ENCODE measurements around the gene TTF2.
"Not testable (repeated sequence)": the region's sequence is repeated elsewhere in the genome, so short reads cannot be mapped to it uniquely, and the experiment has no call there.

The TTF2 gene

DNA sequence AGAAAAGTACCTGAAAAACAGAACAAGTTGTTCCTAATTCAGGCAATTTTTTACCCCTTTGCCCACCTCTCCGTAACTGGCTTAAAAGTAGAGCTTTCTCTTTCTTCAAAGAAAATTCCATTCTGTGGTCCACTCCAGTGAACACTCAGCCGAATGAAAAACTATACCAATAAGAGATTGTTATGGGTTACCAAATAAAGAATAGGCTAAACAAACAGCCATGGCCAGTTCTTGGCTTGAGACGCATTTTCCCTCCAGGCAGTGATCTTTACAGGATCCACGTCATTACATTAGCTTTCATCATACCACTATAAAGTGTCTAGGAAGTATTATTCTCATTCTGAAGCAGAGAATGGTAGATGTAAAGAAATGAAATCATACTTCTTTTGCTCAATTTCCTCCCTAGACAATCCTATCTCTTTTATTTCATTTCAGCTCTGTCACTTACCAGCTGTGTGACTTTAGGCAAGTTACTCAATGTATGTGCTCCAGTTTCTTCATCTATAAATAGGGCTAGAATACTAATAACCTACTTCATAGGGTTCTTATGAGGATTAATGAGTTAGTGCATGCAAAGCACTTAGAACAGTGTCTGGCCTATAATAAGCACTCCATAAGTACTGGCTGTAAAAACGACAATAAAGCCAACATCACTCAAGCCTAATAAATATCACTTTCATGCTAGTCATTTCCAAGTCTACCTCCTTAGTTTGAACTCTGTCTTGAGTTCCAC, 87.9 kb downstream of the TTF2 start:
- no peak for DNase-seq (ENCODE audit: low read depth in 2 of 3, low spot score in 2 of 3)

DNA sequence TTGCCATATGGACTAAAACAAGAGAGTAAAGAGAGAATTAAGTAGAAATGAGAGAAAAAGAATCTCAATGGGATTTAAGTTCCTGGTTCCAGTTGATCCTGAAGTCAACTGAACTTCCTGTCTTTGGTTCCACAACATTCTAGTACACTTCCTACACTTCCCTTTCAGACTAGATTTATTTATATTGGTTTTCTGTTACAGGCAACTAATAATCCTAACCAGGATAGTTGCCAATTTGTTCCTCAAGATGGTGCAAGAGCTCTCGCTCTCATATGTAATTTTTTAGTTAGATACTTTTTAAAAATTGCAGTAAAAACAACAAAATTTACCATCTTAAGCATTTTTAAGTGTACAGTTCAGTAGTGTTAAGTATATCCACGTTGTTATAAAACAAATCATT, 90.2 kb downstream of the TTF2 start:
- no peak for DNase-seq (ENCODE audit: low read depth in 2 of 3, low spot score in 2 of 3)

DNA sequence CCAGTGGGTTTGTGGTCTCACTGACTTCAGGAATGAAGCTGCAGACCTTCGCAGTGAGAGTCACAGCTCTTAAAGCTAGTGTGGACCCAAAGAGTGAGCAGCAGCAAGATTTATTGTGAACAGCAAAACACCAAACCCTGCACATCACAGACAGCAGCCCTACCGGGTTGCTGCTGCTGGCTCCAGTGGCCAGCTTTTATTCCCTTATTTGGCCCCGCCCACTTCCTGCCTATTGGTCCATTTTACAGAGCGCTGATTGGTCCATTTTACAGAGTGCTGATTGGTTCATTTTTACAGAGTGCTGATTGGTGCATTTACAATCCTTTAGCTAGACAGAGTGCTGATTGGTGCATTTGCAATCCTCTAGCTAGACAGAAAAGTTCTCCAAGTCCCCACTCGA, 91.2 kb downstream of the TTF2 start:
- DNase-seq (ENCODE audit: low read depth in 2 of 3, low spot score in 2 of 3) = not testable (repeated sequence)

Measured in activated CD8-positive, alpha-beta memory T cell treated with anti-CD3 and anti-CD28 coated beads for 48 hours (primary cell).